Activated T-cell treated with anti-CD3 and anti-CD28 coated beads, Interleukin-2, amount 50 U/mL, for 72 hours (primary cell): ENCODE results near the gene ELMO1. TPM values are rescaled to one million over a fixed set of nuclear protein-coding genes. Genes with fewer than 3 reads are reported as not detected.

Experiments
- ATAC-seq, 2 donors: fragments of 150-1000 bp; cut with Tn5 transposase; replicated peaks in 1 of 2; 2 replicates each; pipeline ENCODE4 v1.10.0; 2021; ENCODE audit warnings: moderate library complexity in 2 of 2, mild to moderate bottlenecking in 1 of 2
- DNase-seq, 2 donors: peaks; one replicate each; pipeline ENCODE4 v3.0.0; 2021 to 2022; ENCODE audit warnings: mixed read lengths in 1 of 2
- H3K27ac Mint-ChIP-seq: one replicate; pipeline ENCODE4 v1.8.0; 2022; ENCODE audit warnings: mild to moderate bottlenecking, moderate library complexity, mixed read lengths
- H3K27me3 Mint-ChIP-seq: one replicate; pipeline ENCODE4 v1.8.0; 2022; ENCODE audit warnings: low read depth, mixed read lengths
- H3K36me3 Mint-ChIP-seq, 2 donors: one replicate each; pipeline ENCODE4 v1.8.0; 2022; ENCODE audit warnings: mixed read lengths in 2 of 2, mild to moderate bottlenecking in 1 of 2; ENCODE audit not compliant: insufficient read depth in 2 of 2
- H3K4me1 Mint-ChIP-seq: one replicate; pipeline ENCODE4 v1.8.0; 2022; ENCODE audit warnings: low read depth, mixed read lengths
- H3K4me3 Mint-ChIP-seq, 2 donors: one replicate each; pipeline ENCODE4 v1.8.0; 2022; ENCODE audit warnings: mild to moderate bottlenecking in 2 of 2, mixed read lengths in 2 of 2, moderate library complexity in 2 of 2
- H3K9me3 Mint-ChIP-seq, 2 donors: one replicate each; pipeline ENCODE4 v1.8.0; 2022; ENCODE audit warnings: mixed read lengths in 2 of 2
- total RNA-seq, 2 donors: library from RNA; stranded (reverse); gene quantifications; one replicate each; pipeline ENCODE4 v1.2.3, GENCODE V29; 2022

The ELMO1 gene
- total RNA-seq, 2 donors from 2014 or later: 97.2 to 113 TPM

DNA sequence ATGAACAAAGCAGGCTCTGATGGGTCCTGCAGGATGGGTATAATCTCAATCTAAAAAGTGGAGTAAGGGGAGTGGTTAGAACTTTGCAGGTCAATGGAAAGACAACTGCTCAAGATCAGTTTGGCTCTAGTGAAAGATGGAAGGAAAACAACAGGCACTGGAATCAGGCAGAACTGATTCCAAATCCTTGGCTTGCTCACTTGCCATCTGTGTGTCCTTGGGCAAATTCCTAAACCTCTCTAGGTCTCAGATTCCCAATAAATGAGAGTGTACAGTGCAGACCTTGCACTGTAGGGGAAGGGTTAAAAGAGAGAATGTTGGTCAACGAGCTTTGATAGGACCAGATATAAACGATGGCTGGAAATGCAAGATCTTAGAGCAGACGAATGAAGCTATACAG lies 538.3 kb downstream of the ELMO1 start:
- DNase-seq (no peak), ATAC-seq (no peak)
- Mint-ChIP-seq H3K4me3 (no peak overlapping the region), H3K27ac (no peak overlapping the region), H3K9me3 (no peaks in the 10 kb centered on the region), H3K27me3 (no peaks in the 10 kb centered on the region), H3K4me1 (no peaks in the 10 kb centered on the region), H3K36me3 (peaks cover 6 to 8% of the 10 kb centered on the region in 2 donors)

DNA sequence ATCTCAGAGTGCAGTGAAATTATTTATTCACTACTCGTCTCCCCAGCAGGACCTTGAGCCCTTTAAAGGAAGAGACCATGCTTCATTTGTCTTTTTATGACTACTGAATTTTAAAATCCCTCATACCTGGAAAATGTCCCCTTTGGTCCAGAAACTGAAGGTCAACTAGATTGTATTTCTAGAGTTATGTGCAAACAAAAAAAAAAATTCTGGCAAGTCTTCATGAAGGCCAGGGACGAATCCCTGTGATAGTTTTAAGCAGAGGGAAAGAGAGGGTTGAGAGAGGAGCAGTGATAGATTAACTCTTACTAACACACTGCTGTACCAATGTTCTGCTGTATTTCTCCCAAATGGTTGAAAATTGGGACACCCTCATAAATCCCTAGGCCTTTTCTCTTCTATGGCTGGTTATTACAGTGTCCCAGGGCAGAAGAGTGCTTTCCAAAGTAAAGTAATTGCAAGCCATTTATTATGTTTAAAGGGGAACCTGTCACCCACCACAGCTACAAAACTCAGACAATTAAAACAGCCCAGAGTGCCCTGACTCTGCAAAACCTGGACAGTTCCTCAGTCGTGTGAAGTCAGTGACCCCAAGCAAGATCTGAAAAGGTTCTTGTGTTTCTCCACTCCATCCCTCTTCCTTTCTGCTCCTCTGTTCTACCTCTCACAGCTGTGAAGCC lies 541.6 kb downstream of the ELMO1 start:
- DNase-seq (no peak), ATAC-seq (no peak)
- H3K36me3 Mint-ChIP-seq: peaks cover 7 to 11% of the 10 kb centered on the region in 2 donors
- no peaks in the 10 kb centered on the region for H3K4me1 Mint-ChIP-seq
- H3K27me3 Mint-ChIP-seq: no peaks in the 10 kb centered on the region
- peaks cover 0 to 3% of the 10 kb centered on the region in 2 donors for H3K9me3 Mint-ChIP-seq
- no peak overlapping the region for H3K27ac Mint-ChIP-seq
- H3K4me3 Mint-ChIP-seq: no peak overlapping the region

DNA sequence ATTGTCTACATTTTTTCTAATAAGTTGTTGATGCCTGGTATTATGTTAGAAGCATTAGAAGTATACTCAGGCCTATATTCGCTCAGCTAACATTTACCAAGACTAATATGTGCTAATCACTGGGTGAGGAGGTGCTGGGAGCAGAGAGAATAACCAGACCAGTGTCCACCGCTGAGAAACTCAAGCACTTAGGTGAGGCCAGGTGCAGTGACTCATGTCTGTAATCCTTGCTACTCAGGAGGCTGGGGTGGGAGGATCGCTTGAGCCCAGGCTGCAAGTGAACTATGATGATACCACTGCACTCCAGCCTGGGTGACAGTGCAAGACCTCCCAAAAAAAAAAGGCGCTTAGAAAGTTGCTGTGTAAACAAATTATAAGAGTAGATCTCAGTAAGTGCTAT lies 542.2 kb downstream of the ELMO1 start:
- H3K4me1 Mint-ChIP-seq: no peaks in the 10 kb centered on the region
- ATAC-seq (no peak), DNase-seq (no peak)
- H3K4me3 Mint-ChIP-seq: no peak overlapping the region
- H3K27ac Mint-ChIP-seq: no peak overlapping the region
- H3K9me3 Mint-ChIP-seq: peaks cover 0 to 3% of the 10 kb centered on the region in 2 donors
- H3K36me3 Mint-ChIP-seq: peaks cover 10 to 11% of the 10 kb centered on the region in 2 donors
- H3K27me3 Mint-ChIP-seq: no peaks in the 10 kb centered on the region

DNA sequence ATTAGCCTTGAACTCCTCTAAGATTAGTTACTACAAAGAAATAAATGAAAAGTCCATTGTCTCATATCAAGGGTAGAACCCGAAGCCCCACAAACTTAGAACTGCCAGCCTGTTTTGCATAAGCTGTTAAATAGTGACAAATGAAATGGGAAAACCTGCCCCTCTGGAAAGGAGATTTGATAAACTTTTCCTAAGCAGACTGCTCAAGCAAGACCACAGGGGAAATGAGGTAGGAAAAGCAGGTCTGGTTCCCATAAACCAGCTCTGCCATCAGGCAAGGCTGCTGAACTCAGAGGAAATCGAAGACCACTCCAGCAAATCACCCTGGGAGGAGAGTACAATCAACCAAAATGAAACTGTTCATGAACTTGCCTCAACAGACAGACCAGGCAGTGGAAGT lies 542.8 kb downstream of the ELMO1 start:
- DNase-seq: no peak
- H3K4me1 Mint-ChIP-seq: no peaks in the 10 kb centered on the region
- peaks cover 0 to 3% of the 10 kb centered on the region in 2 donors for H3K9me3 Mint-ChIP-seq
- H3K27me3 Mint-ChIP-seq: no peaks in the 10 kb centered on the region
- no peak overlapping the region for H3K27ac Mint-ChIP-seq
- peaks cover 10 to 11% of the 10 kb centered on the region in 2 donors for H3K36me3 Mint-ChIP-seq
- ATAC-seq: no peak
- H3K4me3 Mint-ChIP-seq: no peak overlapping the region

DNA sequence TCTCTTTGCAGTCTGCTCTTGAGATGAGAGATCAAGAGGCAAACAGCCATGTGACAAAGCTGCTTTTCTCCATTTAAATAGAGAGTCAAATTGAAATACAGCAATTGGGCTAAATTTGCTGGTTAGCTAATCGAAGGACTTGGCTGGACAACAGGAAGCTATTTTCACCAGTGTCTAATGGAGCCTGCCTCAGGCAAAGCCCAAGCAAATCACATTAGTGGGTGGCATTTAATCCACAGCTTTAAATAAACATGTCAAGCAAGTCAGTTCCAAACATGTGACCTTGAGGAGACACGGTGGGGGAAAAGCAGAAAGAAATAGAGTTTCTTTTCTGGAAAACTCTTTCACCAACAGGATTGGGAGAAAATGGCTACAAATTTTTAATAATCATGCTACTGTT lies 543.9 kb downstream of the ELMO1 start:
- no peaks in the 10 kb centered on the region for H3K27me3 Mint-ChIP-seq
- peaks cover 7 to 8% of the 10 kb centered on the region in 2 donors for H3K36me3 Mint-ChIP-seq
- H3K4me1 Mint-ChIP-seq: no peaks in the 10 kb centered on the region
- ATAC-seq (no peak), DNase-seq (no peak)
- H3K4me3 Mint-ChIP-seq: no peak overlapping the region
- H3K27ac Mint-ChIP-seq: no peak overlapping the region
- H3K9me3 Mint-ChIP-seq: peaks cover 0 to 3% of the 10 kb centered on the region in 2 donors

DNA sequence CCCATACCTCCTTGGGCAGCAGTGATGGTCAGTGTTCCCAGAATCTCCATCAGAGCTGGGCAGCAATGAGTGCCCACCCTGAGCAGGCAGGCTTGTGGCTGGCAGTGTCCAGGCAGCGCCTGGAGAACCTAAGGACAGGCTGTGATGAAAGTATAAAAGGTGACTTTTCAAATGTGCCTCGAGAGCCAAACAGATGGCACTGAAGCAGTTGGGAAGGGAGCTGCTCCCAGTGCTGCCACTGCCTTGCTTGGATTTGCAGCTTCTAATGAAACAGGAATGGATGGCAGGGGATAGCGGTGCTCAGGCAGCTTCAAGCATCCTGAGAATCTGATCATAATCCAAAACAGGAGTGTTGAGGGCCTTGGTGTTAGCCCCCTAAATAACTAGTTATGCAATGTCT lies 544.6 kb downstream of the ELMO1 start:
- Mint-ChIP-seq H3K4me3 (no peak overlapping the region), H3K9me3 (peaks cover 0 to 3% of the 10 kb centered on the region in 2 donors), H3K27me3 (no peaks in the 10 kb centered on the region), H3K4me1 (no peaks in the 10 kb centered on the region), H3K36me3 (peaks cover 5 to 7% of the 10 kb centered on the region in 2 donors), H3K27ac (no peak overlapping the region)
- DNase-seq: no peak
- no peak for ATAC-seq

DNA sequence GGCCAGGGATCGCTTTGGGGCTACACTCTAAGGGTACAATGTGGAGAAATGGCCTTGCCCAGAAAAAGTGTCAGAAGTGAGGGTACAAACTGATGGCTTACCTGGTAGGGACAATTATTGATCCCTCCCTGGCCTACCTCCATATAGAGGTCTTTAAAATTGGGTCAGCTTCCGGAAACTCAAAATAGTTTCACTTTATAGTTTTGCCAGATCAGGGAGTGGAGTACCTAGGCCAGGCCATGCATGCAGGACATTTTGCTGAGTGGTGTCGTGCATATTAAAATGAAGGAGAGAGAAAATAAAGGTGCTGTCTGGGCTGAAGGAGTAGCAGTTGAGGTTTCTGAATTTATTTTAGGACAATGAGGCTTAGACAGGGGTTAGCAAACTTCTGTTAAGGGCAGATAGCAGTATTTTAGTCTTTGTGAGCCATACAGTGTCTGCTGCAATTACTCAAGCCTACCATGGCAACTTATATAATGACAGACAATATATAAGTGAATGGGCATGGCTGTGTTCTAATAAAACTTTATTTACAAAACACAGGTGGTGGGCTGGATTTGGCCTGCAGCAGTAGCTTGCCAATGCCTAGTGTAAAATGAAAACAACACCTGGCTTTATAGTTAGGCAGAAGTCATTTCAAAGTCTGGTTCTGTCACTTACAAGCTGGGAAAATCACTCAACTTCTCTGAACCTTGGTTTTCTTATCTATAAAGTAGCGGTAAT lies 547.5 kb downstream of the ELMO1 start:
- Mint-ChIP-seq H3K27me3 (no peaks in the 10 kb centered on the region), H3K4me3 (no peak overlapping the region), H3K27ac (no peak overlapping the region), H3K4me1 (no peaks in the 10 kb centered on the region), H3K36me3 (peaks cover 5% of the 10 kb centered on the region in 2 donors), H3K9me3 (peaks cover 0 to 3% of the 10 kb centered on the region in 2 donors)
- no peak for DNase-seq
- no peak for ATAC-seq

DNA sequence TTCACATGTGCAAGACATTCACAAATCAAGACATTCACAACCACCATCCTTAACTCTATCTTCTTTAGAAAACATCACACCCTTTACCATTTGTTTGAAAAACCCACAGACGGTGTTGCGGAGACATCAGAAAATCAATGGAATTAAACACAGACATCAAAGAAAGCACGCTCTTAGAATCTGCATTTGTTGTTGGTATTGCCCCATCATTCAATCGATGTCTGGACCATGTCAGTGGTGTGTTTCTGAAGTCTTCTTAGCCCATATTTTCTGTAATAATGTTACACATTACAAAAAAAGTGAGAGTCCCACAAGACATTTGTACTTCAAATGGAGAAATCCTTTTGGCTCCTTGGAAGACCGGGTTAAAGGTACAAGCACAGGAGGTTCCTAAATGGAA lies 550.5 kb downstream of the ELMO1 start:
- Mint-ChIP-seq H3K27me3 (no peaks in the 10 kb centered on the region), H3K9me3 (peaks cover 0 to 3% of the 10 kb centered on the region in 2 donors), H3K4me1 (peaks cover 13% of the 10 kb centered on the region), H3K4me3 (no peak overlapping the region), H3K36me3 (peaks cover 7 to 15% of the 10 kb centered on the region in 2 donors), H3K27ac (no peak overlapping the region)
- DNase-seq: no peak
- no peak for ATAC-seq

DNA sequence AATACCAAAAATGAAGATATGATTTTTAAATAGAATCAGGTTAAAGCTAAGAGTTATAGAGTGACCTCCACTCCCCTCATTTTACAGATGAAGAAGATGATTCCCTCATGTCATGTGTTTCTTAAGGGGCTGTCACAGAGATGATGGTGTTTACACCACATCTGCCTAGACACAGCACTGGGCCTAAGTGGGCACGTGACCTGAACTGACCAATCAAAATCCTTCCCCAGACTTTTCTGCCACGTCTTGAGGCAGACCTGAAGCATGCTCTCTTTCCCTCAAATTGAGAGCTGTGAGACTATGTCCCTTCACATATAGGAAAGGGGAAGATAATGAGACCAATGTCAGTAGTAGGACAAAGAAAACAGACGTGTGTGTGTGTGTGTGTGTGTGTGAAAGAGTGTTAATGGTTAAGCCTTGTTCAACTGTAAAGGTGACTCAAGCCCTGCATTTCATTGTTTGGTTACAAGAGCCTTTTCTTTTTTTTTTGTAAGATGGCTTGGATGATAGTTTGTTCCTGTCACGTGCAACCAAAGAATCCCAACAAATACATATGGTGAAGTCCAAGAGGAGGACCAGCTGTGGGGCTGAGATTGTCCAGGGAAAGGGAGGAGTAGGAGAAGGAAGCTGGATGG lies 551.6 kb downstream of the ELMO1 start:
- Mint-ChIP-seq H3K27ac (peak overlapping the region; percentile 34), H3K36me3 (peaks cover 3 to 20% of the 10 kb centered on the region in 2 donors), H3K4me1 (peaks cover 13% of the 10 kb centered on the region), H3K4me3 (no peak overlapping the region), H3K27me3 (no peaks in the 10 kb centered on the region), H3K9me3 (no peaks in the 10 kb centered on the region)
- ATAC-seq (no peak), DNase-seq (no peak)

DNA sequence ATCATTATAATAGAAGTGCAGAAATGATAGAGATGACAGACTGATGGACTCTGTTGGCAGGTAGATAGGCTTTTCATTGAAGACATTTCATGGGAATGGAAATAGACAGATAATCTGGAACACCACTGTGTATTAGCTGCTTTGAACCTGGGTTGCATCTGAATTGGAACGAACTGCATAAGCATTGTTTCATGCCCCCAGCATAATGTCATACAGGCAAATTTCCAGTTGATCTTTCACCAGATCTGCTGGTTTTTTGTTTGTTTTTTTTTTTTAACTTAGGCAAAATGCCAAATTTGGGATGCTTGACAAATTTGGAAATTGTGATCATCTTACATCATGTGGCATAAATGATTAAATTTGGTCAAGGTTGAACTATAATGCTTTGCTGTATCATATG lies 552.2 kb downstream of the ELMO1 start:
- Mint-ChIP-seq H3K27me3 (no peaks in the 10 kb centered on the region), H3K9me3 (no peaks in the 10 kb centered on the region), H3K4me3 (no peak overlapping the region), H3K36me3 (peaks cover 3 to 15% of the 10 kb centered on the region in 2 donors), H3K4me1 (peaks cover 13% of the 10 kb centered on the region), H3K27ac (no peak overlapping the region)
- no peak for DNase-seq
- ATAC-seq: no peak

DNA sequence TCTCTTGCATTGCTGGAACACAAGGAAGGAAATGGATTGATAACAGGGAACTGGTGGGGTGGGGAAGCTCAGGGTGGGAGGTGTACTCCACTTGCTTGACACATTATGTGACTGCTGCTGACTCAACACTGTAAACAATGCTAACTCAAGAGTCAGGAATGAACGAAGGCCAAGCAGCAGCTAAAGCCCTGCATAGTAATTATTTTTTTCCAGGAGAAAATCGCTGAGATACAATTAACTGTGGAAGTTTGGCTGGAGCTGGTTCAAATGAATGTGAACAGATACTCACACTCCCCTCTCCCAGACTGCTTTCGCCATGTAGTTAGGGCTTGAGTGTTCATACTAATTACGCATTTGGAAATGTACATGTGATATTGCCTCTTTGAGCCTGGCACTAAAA lies 553.5 kb downstream of the ELMO1 start:
- Mint-ChIP-seq H3K4me1 (peaks cover 13% of the 10 kb centered on the region), H3K27ac (no peak overlapping the region), H3K36me3 (peaks cover 11 to 18% of the 10 kb centered on the region in 2 donors)

DNA sequence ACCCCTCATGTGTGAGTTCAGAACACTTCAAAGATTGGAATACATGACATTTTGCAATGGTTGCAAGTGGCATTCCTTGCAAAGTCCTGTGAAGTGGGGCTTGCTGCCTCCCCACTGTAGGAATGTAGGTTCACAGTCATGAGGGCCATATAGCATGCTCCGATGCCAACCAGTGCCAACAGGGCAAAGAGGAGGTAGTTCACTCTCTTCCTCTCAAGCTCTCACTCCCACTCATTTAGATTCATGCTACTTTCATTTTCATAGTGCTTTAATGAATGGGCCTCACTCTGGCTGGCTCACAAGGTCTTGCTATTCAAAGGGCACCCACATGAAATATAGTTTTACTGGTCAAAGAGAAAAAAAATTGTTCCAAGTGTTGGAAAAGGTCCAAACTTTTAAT lies 554.5 kb downstream of the ELMO1 start:
- H3K9me3 Mint-ChIP-seq: no peaks in the 10 kb centered on the region
- DNase-seq: no peak
- peaks cover 11 to 18% of the 10 kb centered on the region in 2 donors for H3K36me3 Mint-ChIP-seq

More for the DNA sequence above, 553.5 kb downstream of the ELMO1 start:
- ATAC-seq (no peak), DNase-seq (no peak)
- no peaks in the 10 kb centered on the region for H3K27me3 Mint-ChIP-seq
- no peak overlapping the region for H3K4me3 Mint-ChIP-seq
- H3K9me3 Mint-ChIP-seq: no peaks in the 10 kb centered on the region

DNA sequence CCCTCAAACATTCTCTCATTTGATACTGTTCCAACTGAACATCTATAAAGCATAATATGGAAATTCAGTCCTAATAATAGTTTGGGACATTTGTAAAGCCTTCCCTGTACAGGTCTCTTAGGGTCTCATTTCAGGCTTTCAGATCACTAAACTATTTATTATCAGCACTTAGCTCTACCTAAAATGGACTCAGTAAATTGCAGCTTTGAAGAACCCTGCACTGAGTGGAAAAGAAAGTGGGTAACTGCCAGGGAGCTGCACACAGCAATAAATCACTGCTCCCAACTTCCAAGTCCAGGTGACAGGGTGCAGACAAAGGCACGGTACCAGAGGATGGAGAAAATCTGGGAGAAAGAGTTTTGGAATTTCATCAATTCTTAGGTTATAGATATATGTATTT lies 559.5 kb downstream of the ELMO1 start:
- Mint-ChIP-seq H3K36me3 (peaks cover 13 to 20% of the 10 kb centered on the region in 2 donors), H3K4me1 (peaks cover 5% of the 10 kb centered on the region), H3K27ac (no peak overlapping the region), H3K4me3 (no peak overlapping the region), H3K9me3 (no peaks in the 10 kb centered on the region), H3K27me3 (no peaks in the 10 kb centered on the region)
- ATAC-seq: no peak
- DNase-seq: no peak

More for the DNA sequence above, 554.5 kb downstream of the ELMO1 start:
- no peaks in the 10 kb centered on the region for H3K27me3 Mint-ChIP-seq
- peak; percentile 43 to 75 for ATAC-seq
- H3K4me3 Mint-ChIP-seq: peak overlapping the region in 1 of 2 donors; percentile 27
- H3K4me1 Mint-ChIP-seq: peaks cover 13% of the 10 kb centered on the region
- H3K27ac Mint-ChIP-seq: peak overlapping the region; percentile 47
